HepG2 (cell line): ENCODE data around the gene DCHS2.

Experiments
- ESRRA ChIP-seq: sonication (generic); formaldehyde crosslinking; IDR thresholded peaks from 2 replicates; pipeline ENCODE4 v1.5.1; 2020; ENCODE audit warnings: mild to moderate bottlenecking, low read depth, missing genetic modification reagents
- EZH2 ChIP-seq: conservative IDR thresholded peaks from 2 replicates; pipeline ENCODE4 v1.6.1; 2012; ENCODE audit warnings: mild to moderate bottlenecking, low read depth, low read length, moderate library complexity
- FOXA3 ChIP-seq: IDR thresholded peaks from 2 replicates; pipeline ENCODE4 v1.6.1; 2016; ENCODE audit warnings: missing genetic modification reagents, missing compliant biosample characterization
- KLF16 ChIP-seq, 2 experiments: sonication (generic) in 1 of 2; formaldehyde crosslinking in 1 of 2; IDR thresholded peaks; 2 replicates each; pipeline versions ENCODE4 v1.6.1 to v1.8.0; 2016 to 2023; ENCODE audit warnings: missing genetic modification reagents in 2 of 2, missing compliant biosample characterization in 1 of 2
- NFRKB ChIP-seq: fragments of 450-650 bp; IDR thresholded peaks from 2 replicates; pipeline ENCODE4 v1.6.1; 2017
- ZNF501 ChIP-seq: sonication (generic); formaldehyde crosslinking; IDR thresholded peaks from 2 replicates; pipeline ENCODE4 v1.5.1; 2020; ENCODE audit warnings: mild to moderate bottlenecking, moderate library complexity, missing genetic modification reagents
- ZNF569 ChIP-seq: sonication (generic); formaldehyde crosslinking; IDR thresholded peaks from 2 replicates; pipeline ENCODE4 v1.5.0; 2020; ENCODE audit warnings: mild to moderate bottlenecking, missing genetic modification reagents, moderate library complexity, borderline replicate concordance
- ZNF839 ChIP-seq: sonication (generic); formaldehyde crosslinking; IDR thresholded peaks from 2 replicates; pipeline ENCODE4 v1.4.0; 2020; ENCODE audit warnings: missing genetic modification reagents, mild to moderate bottlenecking, borderline replicate concordance
- TF ChIP-seq, protein P1 (sequence below): sonication (generic); formaldehyde crosslinking; IDR thresholded peaks from 2 replicates; pipeline ENCODE4 v1.5.1; 2020; ENCODE audit warnings: missing genetic modification reagents, mild to moderate bottlenecking, borderline replicate concordance

DNA sequence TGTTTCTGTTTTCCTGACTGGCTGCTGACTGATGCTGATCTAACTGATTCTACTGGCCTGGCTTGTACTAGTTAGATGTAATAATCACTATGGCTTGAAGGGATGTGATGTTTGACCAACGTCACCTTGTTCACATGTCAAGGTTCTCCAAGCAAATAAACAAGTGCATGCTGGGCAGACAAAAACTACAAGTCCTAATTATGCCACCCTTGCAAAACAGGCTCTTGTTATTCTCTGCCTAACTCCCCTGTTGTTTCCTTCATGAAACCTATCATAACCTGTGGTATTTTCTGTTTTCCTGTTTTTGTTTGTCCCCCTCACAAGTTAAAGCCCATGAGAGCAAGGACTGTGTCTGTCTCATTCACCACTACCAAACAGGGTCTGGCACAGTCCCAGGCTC is 146.2 kb downstream of the DCHS2 start:
- no peak for TF ChIP-seq KLF16 (CRISPR knock-in tag; IDR thresholded peaks at IDR 0.05)
- TF ChIP-seq NFRKB: no peak
- no peak for TF ChIP-seq ZNF569 (CRISPR knock-in tag)
- no peak for TF ChIP-seq ZNF839 (CRISPR knock-in tag)
- no peak for TF ChIP-seq FOXA3
- TF ChIP-seq EZH2: no peak
- TF ChIP-seq, protein P1, sequence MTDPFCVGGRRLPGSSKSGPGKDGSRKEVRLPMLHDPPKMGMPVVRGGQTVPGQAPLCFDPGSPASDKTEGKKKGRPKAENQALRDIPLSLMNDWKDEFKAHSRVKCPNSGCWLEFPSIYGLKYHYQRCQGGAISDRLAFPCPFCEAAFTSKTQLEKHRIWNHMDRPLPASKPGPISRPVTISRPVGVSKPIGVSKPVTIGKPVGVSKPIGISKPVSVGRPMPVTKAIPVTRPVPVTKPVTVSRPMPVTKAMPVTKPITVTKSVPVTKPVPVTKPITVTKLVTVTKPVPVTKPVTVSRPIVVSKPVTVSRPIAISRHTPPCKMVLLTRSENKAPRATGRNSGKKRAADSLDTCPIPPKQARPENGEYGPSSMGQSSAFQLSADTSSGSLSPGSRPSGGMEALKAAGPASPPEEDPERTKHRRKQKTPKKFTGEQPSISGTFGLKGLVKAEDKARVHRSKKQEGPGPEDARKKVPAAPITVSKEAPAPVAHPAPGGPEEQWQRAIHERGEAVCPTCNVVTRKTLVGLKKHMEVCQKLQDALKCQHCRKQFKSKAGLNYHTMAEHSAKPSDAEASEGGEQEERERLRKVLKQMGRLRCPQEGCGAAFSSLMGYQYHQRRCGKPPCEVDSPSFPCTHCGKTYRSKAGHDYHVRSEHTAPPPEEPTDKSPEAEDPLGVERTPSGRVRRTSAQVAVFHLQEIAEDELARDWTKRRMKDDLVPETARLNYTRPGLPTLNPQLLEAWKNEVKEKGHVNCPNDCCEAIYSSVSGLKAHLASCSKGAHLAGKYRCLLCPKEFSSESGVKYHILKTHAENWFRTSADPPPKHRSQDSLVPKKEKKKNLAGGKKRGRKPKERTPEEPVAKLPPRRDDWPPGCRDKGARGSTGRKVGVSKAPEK: no peak
- no peak for TF ChIP-seq ZNF501 (CRISPR knock-in tag)
- no peak for TF ChIP-seq ESRRA (CRISPR knock-in tag)
